ENCODE results near the gene INPP5D. TPM values are rescaled to one million over a fixed set of nuclear protein-coding genes. Genes with fewer than 3 reads are reported as not detected.

INPP5D gene
- total and polyA plus RNA-seq, 4 donors, result 2.9 to 18.8 (median 6.6) TPM

GRCh38 chr2:233130024-233130423 lies 69.9 kb downstream of the INPP5D start:
- WGBS, result 81% methylated on average over 6 of the region's 6 CpGs
- H3K4me3 ChIP-seq (ENCODE audit: low read depth in 1 of 3, low read length in 3 of 3), result no peak overlapping the region

GRCh38 chr2:233130481-233131020 lies 70.4 kb downstream of the INPP5D start:
- no peak overlapping the region for H3K4me3 ChIP-seq (ENCODE audit: low read depth in 1 of 3, low read length in 3 of 3)
- H3K27me3 ChIP-seq (ENCODE audit: control insufficient read depth in 4 of 4, insufficient read depth in 4 of 4, low read length in 3 of 4), result no peaks in the 10 kb centered on the region
- no peak for TF ChIP-seq FOXA1 (IDR thresholded peaks at IDR 0.05)
- TF ChIP-seq JUND (IDR thresholded peaks at IDR 0.05), result no peak
- 79% methylated on average over 7 of the region's 7 CpGs for WGBS
- no peak overlapping the region for H3K27ac ChIP-seq (ENCODE audit: low read depth in 1 of 2, low read length in 2 of 2)
- H3K4me1 ChIP-seq (ENCODE audit: control insufficient read depth in 4 of 4, insufficient read depth in 4 of 4, low read length in 3 of 4), result no peaks in the 10 kb centered on the region
- H3K36me3 ChIP-seq (ENCODE audit: control insufficient read depth in 4 of 4, insufficient read depth in 3 of 4, low read depth in 1 of 4, low read length in 3 of 4), result peaks cover 0 to 7% (median 2%) of the 10 kb centered on the region in 4 donors
- H3K9ac ChIP-seq (ENCODE audit: low read depth in 1 of 2, low read length in 2 of 2), result no peak overlapping the region
- no peak for DNase-seq (ENCODE audit: low spot score)
- H3K9me3 ChIP-seq (ENCODE audit: control insufficient read depth in 4 of 4, low read length in 3 of 4), result no peaks in the 10 kb centered on the region

More at GRCh38 chr2:233130024-233130423, 69.9 kb downstream of the INPP5D start:
- no peak for DNase-seq (ENCODE audit: low spot score)
- Histone ChIP-seq H3K9ac (ENCODE audit: low read depth in 1 of 2, low read length in 2 of 2) (no peak overlapping the region), H3K36me3 (ENCODE audit: control insufficient read depth in 4 of 4, insufficient read depth in 3 of 4, low read depth in 1 of 4, low read length in 3 of 4) (peaks cover 0 to 7% (median 2%) of the 10 kb centered on the region in 4 donors), H3K4me1 (ENCODE audit: control insufficient read depth in 4 of 4, insufficient read depth in 4 of 4, low read length in 3 of 4) (no peaks in the 10 kb centered on the region), H3K9me3 (ENCODE audit: control insufficient read depth in 4 of 4, low read length in 3 of 4) (no peaks in the 10 kb centered on the region), H3K27me3 (ENCODE audit: control insufficient read depth in 4 of 4, insufficient read depth in 4 of 4, low read length in 3 of 4) (no peaks in the 10 kb centered on the region), H3K27ac (ENCODE audit: low read depth in 1 of 2, low read length in 2 of 2) (no peak overlapping the region)
- TF ChIP-seq, protein P1, sequence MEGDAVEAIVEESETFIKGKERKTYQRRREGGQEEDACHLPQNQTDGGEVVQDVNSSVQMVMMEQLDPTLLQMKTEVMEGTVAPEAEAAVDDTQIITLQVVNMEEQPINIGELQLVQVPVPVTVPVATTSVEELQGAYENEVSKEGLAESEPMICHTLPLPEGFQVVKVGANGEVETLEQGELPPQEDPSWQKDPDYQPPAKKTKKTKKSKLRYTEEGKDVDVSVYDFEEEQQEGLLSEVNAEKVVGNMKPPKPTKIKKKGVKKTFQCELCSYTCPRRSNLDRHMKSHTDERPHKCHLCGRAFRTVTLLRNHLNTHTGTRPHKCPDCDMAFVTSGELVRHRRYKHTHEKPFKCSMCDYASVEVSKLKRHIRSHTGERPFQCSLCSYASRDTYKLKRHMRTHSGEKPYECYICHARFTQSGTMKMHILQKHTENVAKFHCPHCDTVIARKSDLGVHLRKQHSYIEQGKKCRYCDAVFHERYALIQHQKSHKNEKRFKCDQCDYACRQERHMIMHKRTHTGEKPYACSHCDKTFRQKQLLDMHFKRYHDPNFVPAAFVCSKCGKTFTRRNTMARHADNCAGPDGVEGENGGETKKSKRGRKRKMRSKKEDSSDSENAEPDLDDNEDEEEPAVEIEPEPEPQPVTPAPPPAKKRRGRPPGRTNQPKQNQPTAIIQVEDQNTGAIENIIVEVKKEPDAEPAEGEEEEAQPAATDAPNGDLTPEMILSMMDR (IDR thresholded peaks at IDR 0.05; ENCODE audit: low read depth, low read length, missing input control), result no peak
- TF ChIP-seq, protein P2, sequence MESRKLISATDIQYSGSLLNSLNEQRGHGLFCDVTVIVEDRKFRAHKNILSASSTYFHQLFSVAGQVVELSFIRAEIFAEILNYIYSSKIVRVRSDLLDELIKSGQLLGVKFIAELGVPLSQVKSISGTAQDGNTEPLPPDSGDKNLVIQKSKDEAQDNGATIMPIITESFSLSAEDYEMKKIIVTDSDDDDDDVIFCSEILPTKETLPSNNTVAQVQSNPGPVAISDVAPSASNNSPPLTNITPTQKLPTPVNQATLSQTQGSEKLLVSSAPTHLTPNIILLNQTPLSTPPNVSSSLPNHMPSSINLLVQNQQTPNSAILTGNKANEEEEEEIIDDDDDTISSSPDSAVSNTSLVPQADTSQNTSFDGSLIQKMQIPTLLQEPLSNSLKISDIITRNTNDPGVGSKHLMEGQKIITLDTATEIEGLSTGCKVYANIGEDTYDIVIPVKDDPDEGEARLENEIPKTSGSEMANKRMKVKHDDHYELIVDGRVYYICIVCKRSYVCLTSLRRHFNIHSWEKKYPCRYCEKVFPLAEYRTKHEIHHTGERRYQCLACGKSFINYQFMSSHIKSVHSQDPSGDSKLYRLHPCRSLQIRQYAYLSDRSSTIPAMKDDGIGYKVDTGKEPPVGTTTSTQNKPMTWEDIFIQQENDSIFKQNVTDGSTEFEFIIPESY (IDR thresholded peaks at IDR 0.05), result no peak

GRCh38 chr2:233131936-233132720 lies 72.0 kb downstream of the INPP5D start:
- H3K36me3 ChIP-seq (ENCODE audit: control insufficient read depth in 4 of 4, insufficient read depth in 3 of 4, low read depth in 1 of 4, low read length in 3 of 4), result peaks cover 0 to 4% (median 2%) of the 10 kb centered on the region in 4 donors
- H3K4me1 ChIP-seq (ENCODE audit: control insufficient read depth in 4 of 4, insufficient read depth in 4 of 4, low read length in 3 of 4), result no peaks in the 10 kb centered on the region
- no peak overlapping the region for H3K27ac ChIP-seq (ENCODE audit: low read depth in 1 of 2, low read length in 2 of 2)
- H3K9ac ChIP-seq (ENCODE audit: low read depth in 1 of 2, low read length in 2 of 2), result no peak overlapping the region
- H3K4me3 ChIP-seq (ENCODE audit: low read depth in 1 of 3, low read length in 3 of 3), result no peak overlapping the region
- TF ChIP-seq TAF1 (conservative IDR thresholded peaks at IDR 0.05) (no peak), EGR1 (IDR thresholded peaks at IDR 0.05; ENCODE audit: low read depth in 2 of 2) (no peak), ATF3 (IDR thresholded peaks at IDR 0.05) (no peak), RAD21 (IDR thresholded peaks at IDR 0.05) (no peak), YY1 (IDR thresholded peaks at IDR 0.05) (no peak), SP1 (IDR thresholded peaks at IDR 0.05) (no peak)
- TF ChIP-seq, protein P2 (IDR thresholded peaks at IDR 0.05), result no peak
- TF ChIP-seq, protein P1 (IDR thresholded peaks at IDR 0.05; ENCODE audit: low read depth, low read length, missing input control), result no peak
- H3K27me3 ChIP-seq (ENCODE audit: control insufficient read depth in 4 of 4, insufficient read depth in 4 of 4, low read length in 3 of 4), result no peaks in the 10 kb centered on the region
- DNase-seq (ENCODE audit: low spot score), result no peak
- peaks cover 0 to 2% (median 0%) of the 10 kb centered on the region in 4 donors for H3K9me3 ChIP-seq (ENCODE audit: control insufficient read depth in 4 of 4, low read length in 3 of 4)
- 87% methylated on average over 9 of the region's 9 CpGs for WGBS

All from liver (tissue), 9 donors.